IPS-NIHi11 (cell line): ENCODE results near the gene SNX25.
"Not testable (repeated sequence)": the region's sequence is repeated elsewhere in the genome, so short reads cannot be mapped to it uniquely, and the experiment has no call there.

Source experiments
- DNase-seq: peaks from one replicate; pipeline ENCODE4 v3.0.0; 2012; ENCODE audit warnings: mixed read lengths, low spot score

Gene SNX25

DNA sequence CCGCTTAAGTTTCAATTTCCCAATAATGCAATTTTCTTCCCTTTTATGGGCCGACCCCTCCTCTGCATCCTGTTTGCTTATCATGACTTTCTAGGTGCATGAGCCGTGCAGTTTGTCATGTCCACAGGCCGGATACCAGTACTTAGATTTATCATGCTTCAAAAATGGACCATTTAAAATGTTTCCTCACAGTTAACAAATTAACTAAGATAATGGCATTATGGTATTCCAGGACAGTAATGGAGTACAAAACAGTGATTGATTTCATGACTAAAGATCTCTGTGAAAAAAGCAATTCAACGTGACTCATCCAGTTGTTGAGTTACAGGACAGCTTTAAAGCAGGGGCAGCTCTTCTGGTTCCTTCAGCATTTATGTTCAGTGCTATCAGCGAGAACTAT, 23.0 kb downstream of the SNX25 start:
- no peak for DNase-seq

DNA sequence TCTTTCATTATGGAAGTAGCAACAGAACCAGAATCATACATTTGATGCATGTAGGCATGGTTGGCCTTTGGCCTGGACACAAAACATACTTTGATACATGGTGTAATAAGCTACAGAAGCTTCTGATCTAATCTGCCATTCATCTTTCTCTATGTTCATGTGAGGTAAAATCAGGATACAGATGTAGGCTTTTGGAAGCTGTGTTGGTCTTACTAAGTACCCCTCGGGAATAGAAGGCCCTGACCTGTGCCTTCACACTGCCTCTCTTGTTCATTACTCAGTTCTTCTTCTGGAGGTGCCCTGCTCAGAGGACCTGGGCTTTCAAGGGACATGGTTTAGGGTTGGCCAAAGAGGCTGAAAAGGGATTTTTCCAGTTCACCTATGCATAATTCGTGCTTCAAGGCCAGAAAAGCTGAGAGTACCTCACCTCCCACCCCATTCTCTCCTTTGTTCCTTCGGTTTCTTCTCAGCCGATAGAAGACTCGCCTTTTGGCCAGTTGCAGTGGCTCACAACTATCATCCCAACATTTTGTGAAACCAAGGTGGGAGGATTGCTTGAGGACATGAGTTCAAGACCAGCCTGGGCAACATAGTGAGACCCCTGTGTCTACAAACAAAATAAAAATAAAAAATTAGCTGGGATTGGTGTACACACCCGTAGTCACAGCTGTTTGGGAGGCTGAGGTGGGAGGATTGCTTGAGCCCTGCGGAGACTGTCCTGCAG, 25.9 kb downstream of the SNX25 start:
- DNase-seq = no peak

DNA sequence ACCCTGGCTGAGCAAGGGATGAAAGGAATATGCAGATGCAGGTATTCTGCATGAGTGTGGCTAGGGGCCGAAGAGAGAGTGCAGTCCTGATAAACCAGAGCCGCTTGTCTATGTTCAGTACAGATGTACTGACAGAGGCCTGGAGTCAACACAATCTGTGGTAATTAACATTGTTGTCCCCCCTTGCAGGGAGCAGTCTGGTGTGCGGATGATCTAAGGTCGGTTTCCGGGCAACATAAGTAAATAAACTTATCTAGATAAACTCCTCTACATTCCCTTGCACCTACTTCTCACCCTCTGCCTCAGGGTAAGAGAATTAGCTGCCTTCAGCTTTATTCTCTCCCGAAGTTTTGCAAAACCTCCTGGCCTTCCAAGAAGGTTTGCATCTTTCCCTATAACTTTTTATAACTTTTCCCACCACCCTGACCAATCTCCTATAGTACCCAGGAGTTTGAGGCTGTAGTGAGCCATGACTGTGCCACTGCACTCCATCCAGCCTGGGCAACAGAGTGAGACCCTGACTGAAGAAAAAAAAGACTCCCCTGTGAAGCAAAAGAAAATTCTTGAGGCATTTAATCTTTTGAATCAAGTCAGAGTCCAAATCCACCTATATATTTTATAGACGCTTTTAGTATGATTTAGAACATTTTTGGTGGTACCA, 26.6 kb downstream of the SNX25 start:
- no peak for DNase-seq

DNA sequence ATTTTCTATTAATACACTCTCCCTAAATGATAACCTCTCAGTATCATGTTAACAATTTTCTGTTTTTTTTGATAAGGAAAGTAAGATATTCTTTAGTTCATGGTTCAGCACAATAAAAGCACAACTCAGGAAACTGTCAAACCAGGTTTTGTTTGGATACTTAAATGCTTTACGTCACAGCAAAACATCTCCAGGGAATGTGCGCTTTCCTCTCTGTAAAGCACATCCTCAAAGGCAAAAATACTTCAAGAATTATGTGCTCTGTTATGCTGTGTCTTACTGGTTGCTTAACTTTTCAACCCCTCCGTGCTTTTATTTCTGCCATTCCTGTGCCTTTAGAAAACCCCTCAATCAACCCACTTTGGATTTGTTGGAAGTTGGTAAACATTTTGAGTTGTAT, 27.8 kb downstream of the SNX25 start:
- DNase-seq = no peak

DNA sequence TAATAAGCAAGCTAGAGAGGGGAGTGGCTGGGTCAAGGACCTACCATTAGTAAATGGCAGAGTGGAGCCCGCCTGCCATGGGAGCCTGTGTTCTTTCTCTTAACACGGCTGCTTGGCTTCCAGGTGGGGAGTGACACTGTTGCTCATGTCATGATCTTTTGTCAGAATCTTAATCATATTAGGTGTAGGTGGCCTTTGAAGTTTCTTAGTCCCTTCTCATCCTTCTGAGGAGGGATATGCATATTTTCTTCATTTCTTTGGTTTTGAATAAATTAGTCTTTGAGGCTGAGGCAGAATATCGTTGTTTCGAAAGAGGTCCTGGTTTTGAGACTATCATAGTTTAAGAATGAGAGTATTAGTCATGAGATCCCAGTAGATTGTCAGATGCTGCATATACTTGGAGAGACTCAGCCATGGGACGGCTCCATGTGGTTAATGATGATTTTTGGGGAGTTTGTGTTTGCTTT, 28.9 kb downstream of the SNX25 start:
- no peak for DNase-seq

DNA sequence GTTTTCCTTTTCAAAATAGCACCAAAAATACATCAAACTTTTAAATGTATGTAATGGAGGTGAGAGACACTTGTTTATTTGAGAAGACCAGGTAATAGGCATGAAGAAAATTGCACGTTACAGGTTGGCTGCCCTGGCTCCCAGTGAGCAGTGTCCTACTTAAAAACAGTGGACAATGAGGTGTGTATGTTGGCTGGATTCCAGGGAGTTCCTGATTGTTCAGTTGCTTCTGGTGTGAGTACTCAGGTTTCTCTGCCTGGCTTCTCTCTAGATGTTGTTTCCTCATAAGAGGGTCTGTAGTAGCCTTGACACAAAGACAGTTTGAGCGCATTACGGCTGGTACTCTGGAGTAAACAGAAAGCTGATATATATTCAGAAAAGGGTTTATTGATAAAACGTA, 29.4 kb downstream of the SNX25 start:
- no peak for DNase-seq

DNA sequence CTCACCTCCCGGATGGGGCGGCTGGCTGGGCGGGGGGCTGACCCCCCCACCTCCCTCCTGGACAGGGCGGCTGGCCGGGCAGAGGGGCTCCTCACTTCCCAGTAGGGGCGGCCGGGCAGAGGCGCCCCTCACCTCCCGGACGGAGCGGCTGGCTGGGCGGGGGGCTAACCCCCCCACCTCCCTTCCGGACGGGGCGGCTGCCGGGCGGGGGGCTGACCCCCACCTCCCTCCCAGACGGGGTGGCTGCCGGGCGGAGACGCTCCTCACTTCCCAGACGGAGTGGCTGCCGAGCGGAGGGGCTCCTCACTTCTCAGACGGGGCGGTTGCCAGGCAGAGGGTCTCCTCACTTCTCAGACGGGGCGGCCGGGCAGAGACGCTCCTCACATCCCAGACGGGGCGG, 31.1 kb downstream of the SNX25 start:
- DNase-seq = not testable (repeated sequence)

DNA sequence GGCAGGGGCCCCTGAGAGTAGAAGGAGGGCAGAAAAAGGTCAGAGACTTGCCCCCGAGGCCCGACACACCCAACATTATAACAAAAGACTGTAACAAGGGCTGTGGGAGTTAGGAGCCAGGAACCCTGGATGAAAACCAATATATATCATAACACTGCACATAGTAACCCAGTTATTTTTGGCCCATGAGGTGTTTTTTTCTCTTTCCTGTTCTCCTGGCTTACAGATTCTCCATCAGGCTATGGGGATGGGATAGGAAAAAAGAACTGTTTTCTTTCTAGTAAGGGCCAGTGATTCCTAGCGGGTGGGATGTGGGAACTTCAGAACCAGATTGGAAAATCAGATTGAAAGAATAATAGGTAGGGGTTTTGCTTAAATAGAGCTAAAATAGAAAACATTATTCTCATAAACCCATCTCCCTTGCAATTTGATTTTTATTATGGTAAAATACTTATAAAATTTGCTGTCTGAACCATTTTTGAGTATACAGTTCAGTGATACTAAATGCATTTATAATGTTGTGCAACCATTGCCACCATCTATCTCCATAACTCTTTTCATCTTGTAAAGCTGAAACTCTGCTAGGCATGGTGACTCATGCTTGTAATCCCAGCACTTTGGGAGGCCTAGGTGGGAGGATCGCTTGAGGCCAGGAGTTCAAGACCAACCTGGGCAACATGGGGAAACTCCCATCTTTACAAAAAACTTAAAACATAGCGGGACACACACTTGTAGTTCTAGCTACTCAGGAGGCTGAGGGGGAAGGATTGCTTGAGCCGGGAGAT, 33.5 kb downstream of the SNX25 start:
- DNase-seq = no peak

DNA sequence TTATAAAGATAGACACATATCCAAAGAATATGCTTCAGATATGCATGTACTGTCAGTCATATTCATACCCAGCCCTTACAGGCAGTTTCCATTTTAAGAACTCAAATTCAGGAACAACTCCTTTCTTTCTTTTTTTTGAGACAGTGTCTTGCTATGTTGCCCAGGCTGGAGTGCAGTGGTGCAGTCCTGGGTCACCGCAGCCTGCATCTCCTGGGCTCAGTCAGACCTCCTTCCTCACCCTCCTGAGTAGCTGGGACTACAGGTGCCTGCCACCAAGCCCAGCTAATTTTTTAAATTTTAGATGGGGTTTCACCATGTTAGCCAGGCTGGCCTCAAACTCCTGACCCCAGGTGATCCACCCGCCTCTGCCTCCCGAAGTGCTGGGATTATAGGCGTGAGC, 34.5 kb downstream of the SNX25 start:
- DNase-seq = no peak

DNA sequence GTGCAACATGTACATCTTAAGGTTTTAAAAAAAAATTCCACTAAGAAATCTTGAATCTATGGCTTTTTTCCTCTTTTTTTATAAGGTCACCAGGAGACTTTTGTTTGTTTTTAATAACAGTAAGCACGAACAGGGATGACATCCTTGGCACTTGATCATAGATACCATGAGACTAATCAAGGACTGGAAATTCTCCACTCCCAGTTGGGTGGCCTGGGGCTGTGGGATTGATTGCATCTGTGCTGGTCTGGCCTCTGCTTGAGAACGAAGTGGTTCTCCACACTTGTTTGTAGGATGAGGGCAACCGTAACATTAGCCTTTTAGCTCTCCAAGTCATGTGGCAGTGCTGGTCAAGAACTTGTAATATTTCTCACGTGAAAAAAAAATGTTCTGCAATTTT, 35.4 kb downstream of the SNX25 start:
- no peak for DNase-seq

DNA sequence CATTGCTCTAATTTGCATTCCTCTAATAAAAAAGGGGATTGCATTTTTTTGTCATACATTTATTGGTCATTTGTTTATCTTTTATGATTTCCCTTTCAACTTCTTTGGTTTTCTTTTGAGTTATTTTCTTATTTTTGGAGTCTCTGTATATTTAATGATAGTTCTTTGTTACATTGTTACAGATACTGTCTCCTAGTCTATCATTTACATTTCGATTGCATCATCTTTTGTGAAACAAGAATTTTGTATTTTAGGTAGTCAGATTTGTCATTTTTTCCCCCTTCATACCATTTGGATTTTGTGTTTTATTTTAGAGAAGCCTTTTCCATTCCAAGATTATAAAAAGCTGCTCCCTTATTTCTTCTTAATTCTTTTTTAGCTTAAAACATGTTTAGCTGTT, 37.1 kb downstream of the SNX25 start:
- DNase-seq = no peak

DNA sequence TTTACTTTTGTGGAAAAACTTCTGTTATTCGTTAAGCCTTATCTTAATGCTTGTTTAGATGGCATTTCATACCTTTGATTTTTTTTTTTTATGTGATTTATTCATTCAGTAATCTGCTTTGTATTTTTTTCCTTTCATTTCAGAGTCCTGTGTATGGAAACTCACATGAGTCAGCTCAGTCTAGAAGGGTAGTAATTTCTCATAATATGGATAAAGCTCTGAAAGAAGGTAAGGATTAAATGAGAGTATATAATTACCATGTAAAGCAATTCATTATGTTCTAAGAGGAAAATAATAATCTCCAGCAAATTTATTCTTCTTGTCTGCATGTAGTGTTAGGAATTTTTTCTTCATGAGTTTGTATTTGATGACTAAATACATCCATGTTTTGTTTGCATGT, 37.8 kb downstream of the SNX25 start:
- no peak for DNase-seq

DNA sequence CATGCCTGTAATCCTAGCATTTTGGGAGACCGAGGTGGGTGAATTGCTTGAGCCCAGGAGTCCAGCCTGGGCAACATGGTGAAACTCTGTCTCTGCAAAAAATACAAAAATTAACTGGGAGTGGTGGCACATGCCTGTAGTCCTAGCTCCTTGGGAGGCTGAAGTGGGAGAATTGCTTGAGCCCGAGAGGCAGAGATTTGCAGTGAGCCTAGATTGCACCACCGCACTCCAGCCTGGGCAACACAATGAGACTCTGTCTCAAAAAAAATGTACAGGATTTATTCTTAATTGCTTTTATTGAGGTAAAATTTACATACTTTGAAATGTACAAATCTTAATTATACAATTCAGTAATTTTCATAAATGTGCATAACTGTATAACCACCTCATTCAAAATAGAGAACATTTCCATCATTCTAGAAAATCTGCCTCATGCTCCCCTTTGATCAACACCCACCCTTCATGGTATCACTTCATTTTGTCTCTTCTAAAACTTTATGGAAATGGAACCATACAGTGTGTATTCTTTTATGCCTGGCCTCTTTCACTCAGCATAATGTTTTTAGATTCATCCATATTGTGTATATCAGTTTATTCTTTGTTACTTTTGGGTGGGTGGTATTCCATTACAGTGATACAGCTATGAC, 39.1 kb downstream of the SNX25 start:
- no peak for DNase-seq

DNA sequence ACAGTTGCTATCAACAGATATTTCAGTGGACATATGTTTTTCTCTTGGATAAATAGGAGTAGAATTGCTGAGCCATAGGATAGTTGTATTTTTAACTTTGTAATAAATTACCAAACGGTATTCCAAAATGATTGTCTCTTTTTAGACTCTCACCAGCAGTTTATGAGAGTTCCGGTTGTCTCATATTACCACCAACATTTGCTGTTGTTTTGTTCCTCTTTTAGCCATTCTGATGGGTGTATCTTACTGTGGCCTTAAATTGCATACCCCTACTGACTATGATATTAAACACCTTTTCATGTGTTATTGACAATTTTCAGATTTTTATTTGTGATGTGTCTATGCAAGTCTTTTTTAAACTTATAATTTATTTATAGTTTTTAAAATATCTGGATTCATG, 39.7 kb downstream of the SNX25 start:
- no peak for DNase-seq

DNA sequence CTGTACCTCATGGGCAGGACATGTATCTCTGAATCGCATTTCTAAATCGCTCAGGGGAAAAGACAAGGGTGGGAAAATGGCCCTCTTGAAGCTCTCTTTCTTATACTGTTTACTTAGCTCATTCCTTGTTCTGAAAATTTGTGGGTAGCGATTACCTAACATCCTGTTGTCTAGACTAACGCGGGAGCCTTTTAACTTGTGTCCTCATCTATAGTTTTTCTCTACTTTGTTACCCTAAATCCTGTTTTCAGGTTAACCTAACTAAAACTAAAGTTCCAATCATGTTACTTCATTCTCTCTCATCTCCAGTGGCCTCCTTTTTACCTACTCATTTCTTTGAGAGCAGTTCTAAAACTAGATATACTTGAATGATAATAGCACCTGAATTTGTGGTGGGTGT, 45.0 kb downstream of the SNX25 start:
- no peak for DNase-seq

DNA sequence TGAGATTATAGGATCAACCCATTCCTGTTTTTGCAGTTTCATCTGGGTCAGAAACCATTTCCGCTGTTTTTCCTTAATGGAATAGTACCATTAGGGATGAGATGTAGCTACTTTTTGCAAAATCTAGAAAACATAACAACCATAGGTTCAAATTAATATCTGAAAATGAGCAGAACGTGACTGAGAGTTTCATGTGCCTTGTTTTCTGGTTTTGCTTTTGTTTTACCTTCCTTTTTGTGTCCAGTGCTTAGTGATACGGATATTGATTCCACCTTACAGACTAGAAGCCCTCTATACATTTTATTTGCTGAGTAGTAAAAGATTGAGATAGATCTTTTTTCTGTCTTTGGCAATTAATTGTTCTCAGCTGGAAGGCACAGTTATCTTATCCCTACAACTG, 46.5 kb downstream of the SNX25 start:
- no peak for DNase-seq

DNA sequence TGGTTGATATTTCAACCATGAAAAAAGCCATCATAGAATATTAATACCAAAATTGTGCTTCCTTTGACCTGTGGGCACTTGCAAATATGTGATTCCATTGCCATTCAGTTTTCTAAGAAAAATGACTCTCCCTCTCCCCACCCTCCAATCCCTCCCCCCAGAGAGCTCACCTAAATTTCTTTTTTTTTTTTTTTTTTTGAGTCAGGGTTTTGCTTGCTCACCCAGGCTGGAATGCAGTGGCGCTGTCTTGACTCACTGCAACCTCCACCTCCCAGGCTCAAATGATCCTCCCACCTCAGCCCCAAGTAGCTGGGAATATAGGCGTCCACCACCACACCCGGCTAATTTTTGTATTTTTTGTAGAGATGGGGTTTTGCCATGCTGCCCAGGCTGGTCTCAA, 47.0 kb downstream of the SNX25 start:
- no peak for DNase-seq

DNA sequence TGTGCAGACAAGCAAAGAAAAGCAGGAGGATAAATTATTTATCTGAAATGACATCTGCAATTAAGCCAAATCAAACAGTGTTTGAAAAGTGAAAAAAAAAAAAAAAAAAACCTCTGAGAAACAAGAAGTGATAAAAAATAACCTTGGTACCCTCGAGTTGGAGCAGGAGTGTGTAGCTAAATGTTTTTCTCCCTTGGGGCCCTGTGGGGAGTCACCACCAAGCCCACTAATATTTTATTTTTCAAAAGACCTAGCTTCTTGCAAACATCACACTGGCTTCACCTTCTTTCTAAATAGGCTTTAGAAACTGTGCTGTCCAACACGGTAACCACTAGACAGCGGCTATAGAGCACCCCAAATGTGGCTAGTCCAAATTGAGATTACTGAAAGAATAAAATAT, 47.7 kb downstream of the SNX25 start:
- DNase-seq = no peak

DNA sequence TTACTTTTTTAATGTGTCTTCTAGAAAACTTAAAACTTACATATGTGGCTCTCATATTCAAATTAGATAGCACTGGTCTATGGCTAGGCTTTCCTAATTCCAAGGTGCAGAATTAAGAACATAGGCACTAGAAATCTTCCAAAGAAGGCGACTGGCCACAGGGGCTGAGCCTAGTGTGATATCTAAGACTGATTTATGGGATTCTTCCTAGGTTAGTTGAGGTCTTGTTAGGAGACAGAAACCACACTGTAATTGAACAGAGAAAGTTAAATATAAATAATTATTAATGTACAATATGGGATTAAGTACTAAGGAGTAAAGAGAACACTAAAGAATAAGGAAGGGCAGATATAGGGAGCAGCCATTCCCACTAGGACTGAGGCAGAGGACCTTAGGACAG, 48.3 kb downstream of the SNX25 start:
- no peak for DNase-seq

DNA sequence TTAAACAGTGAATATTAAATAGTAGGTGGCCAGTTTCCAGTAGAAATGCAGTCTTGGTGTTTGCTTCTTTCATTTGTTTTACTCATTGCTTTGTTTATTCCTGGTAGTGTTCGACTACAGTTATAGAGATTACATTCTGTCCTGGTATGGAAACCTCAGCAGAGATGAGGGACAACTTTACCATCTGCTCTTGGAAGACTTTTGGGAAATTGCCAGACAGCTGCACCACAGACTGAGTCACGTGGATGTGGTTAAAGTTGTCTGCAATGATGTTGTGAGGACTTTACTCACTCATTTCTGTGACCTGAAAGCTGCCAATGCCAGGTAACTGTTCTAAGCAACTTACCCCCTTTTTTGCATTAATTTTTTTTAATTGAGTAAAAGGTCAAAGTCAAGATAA, 49.3 kb downstream of the SNX25 start:
- DNase-seq = not testable (repeated sequence)

DNA sequence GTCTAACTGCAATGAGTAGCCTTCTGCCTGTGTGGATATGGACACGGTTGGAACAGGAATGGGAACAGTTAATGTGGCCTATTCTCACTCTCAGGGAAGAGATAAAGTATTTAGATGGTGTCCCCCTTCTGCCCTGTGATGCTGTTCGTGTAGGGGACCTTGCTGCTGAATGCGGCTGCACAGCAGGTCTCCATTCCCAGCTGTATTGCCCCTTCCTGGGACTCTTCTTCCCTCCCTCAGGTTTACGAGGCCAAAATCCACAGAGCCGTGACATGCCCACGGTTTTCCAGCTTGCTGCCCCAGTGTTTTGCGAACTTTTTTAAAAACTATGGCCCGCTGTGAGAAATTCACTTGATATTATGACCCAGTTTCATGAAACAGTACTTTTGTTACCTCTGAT, 50.3 kb downstream of the SNX25 start:
- no peak for DNase-seq

DNA sequence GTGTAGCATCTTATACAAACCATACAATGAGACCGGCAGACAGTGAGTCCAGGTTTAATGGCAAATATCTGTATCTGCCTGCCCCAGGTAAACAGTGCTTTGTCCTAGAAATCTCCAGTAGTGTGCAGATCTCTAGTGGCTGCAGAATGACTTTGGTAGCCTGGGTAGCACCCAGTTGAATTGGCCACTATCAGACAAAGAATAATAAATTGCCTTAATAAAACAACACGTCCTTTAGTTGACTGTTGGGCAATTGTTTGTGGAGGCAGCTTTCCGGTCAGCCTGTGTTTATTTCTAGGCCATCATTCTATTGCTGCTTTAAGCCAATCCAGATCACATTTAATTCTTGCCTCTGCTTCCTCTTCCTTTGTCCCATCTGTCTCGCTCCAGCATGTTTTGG, 52.5 kb downstream of the SNX25 start:
- no peak for DNase-seq

DNA sequence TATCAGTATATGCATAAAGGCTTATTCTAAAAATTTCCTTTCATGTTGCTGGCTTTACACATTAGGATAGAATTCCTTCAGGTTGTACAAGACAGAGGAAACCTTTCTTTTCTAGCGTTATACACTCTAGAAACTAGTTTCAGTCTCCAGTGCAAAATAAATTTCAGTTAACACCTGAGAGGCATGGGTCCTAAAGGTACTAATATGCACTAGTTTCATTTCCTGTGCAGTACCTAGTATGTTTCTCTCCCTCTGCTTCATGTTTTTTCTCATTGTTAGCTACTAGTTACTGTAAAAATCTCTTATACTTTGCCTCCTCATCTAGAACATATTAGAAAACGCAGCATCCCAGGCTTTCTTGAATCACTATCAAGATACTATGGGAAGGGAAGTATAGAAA, 54.0 kb downstream of the SNX25 start:
- DNase-seq = no peak
